SU-DHL-6 (cell line): ENCODE data around the gene ILDR2.

Experiments
- H2AFZ ChIP-seq: fragments of 200-600 bp; sonication (generic); 2 replicates; pipeline ENCODE4 v1.6.1; 2014; ENCODE audit warnings: low read depth, mild to moderate bottlenecking, moderate library complexity, mixed read lengths, antibody characterized with exemption, low read length; ENCODE audit not compliant: severe bottlenecking
- H3F3A ChIP-seq: fragments of 200-600 bp; shearing (Covaris generic); 2 replicates; pipeline ENCODE4 v1.6.0; 2016; ENCODE audit warnings: antibody characterized with exemption, mild to moderate bottlenecking; ENCODE audit not compliant: insufficient read depth
- H3K27ac ChIP-seq: fragments of 200-600 bp; sonication (generic); 2 replicates; pipeline ENCODE4 v1.5.1; 2016; ENCODE audit warnings: low read depth, mild to moderate bottlenecking, low read length, moderate library complexity, mixed read lengths
- H3K27me3 ChIP-seq: fragments of 200-600 bp; sonication (generic), shearing (Covaris generic); 2 replicates; pipeline ENCODE4 v1.6.0; 2014; ENCODE audit warnings: mild to moderate bottlenecking, low read length
- H3K36me3 ChIP-seq: fragments of 200-600 bp; sonication (generic); 2 replicates; pipeline ENCODE4 v1.6.1; 2014; ENCODE audit warnings: mild to moderate bottlenecking, low read length, mixed read lengths
- H3K4me2 ChIP-seq: fragments of 300-600, 200-600 bp; shearing (Covaris generic), sonication (generic); 2 replicates; pipeline ENCODE4 v1.6.0; 2014; ENCODE audit warnings: low read length, low read depth, mild to moderate bottlenecking; ENCODE audit not compliant: poor library complexity, severe bottlenecking
- H3K4me3 ChIP-seq: fragments of 200-600 bp; sonication (generic); 2 replicates; pipeline ENCODE4 v1.5.1; 2014; ENCODE audit warnings: antibody characterized with exemption, low read length, mild to moderate bottlenecking, mixed read lengths; ENCODE audit not compliant: insufficient read depth, poor library complexity, severe bottlenecking
- H3K79me2 ChIP-seq: fragments of 200-600 bp; sonication (generic); 2 replicates; pipeline ENCODE4 v1.6.1; 2014; ENCODE audit warnings: mild to moderate bottlenecking, low read length, moderate library complexity; ENCODE audit not compliant: insufficient read depth
- H3K9ac ChIP-seq: fragments of 200-600 bp; sonication (generic); 2 replicates; pipeline ENCODE4 v1.7.0; 2014; ENCODE audit warnings: mild to moderate bottlenecking, low read length
- H3K9me2 ChIP-seq: fragments of 200-600 bp; sonication (generic); replicated peaks from 2 replicates; pipeline ENCODE4 v1.6.1; 2014; ENCODE audit warnings: low read length; ENCODE audit not compliant: insufficient read depth
- H3K9me3 ChIP-seq: fragments of 200-600 bp; sonication (generic); 2 replicates; pipeline ENCODE4 v1.6.1; 2014; ENCODE audit warnings: low read length, mixed read lengths; ENCODE audit not compliant: insufficient read depth
- H4K20me1 ChIP-seq: fragments of 200-600 bp; sonication (generic); 2 replicates; pipeline ENCODE4 v1.6.1; 2014; ENCODE audit warnings: low read depth, mild to moderate bottlenecking, antibody characterized with exemption, low read length, moderate library complexity, mixed read lengths
- EZH2phosphoT487 ChIP-seq: fragments of 200-600 bp; sonication (generic), shearing (Covaris generic); conservative IDR thresholded peaks from 2 replicates; pipeline ENCODE4 v1.6.1; 2018; ENCODE audit warnings: mild to moderate bottlenecking, antibody characterized with exemption, low read length, moderate library complexity, mixed read lengths
- TF ChIP-seq, protein P1 (sequence below): fragments of 200-600 bp; sonication (generic); IDR thresholded peaks from one replicate; pipeline ENCODE4 v1.5.1; 2017; ENCODE audit warnings: antibody characterized with exemption, mild to moderate bottlenecking, low read length, moderate library complexity; ENCODE audit not compliant: insufficient read depth, poor library complexity, severe bottlenecking

Gene ILDR2

DNA sequence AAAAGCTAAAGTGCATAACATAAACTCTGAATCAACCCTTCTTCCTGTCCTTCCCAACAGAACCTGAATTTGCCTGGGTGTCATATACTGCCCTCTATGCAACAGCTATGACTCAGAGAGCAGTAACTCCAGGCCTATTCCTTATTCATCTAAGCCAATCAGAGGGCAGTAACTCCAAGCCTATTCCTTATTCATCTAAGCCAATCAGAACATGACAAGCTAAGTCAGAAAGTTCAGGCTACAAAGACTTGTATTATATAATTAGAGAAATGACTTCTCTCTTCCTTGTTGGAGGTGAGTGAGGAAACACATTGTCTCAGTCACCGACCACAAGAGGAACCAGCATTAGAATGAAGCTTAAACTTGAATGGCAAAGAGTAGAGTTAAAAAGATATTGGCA, 73.1 kb downstream of the ILDR2 start:
- Histone ChIP-seq H3K9me3 (no peaks in the 10 kb centered on the region), H3K27ac (no peak overlapping the region), H3F3A (no peaks in the 10 kb centered on the region), H3K4me2 (no peak overlapping the region), H2AFZ (no peak overlapping the region), H3K9me2 (no peaks in the 10 kb centered on the region), H3K36me3 (no peaks in the 10 kb centered on the region), H3K4me3 (no peak overlapping the region), H3K27me3 (no peaks in the 10 kb centered on the region), H4K20me1 (no peaks in the 10 kb centered on the region), H3K79me2 (no peaks in the 10 kb centered on the region), H3K9ac (no peak overlapping the region)
- TF ChIP-seq, protein P1, sequence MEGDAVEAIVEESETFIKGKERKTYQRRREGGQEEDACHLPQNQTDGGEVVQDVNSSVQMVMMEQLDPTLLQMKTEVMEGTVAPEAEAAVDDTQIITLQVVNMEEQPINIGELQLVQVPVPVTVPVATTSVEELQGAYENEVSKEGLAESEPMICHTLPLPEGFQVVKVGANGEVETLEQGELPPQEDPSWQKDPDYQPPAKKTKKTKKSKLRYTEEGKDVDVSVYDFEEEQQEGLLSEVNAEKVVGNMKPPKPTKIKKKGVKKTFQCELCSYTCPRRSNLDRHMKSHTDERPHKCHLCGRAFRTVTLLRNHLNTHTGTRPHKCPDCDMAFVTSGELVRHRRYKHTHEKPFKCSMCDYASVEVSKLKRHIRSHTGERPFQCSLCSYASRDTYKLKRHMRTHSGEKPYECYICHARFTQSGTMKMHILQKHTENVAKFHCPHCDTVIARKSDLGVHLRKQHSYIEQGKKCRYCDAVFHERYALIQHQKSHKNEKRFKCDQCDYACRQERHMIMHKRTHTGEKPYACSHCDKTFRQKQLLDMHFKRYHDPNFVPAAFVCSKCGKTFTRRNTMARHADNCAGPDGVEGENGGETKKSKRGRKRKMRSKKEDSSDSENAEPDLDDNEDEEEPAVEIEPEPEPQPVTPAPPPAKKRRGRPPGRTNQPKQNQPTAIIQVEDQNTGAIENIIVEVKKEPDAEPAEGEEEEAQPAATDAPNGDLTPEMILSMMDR: no peak
- TF ChIP-seq EZH2phosphoT487: no peak

DNA sequence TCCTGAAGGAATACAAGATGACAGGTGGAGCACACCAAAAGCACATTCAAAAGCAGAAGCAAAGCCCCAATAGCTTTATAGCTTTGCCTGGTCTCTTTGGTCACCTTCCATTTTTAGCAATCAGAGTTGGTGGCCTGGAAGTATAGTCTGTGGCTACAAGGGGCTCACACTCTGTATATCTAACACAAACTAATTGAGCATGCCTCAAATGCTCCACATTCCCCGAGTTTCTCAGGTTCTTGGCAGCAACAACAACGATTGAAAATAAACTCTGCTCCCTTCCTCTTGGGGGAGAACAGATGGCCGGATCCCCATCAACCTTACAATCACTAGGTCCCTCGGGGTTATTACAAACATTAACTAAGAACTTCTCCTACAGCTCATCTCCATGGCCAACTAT, 74.4 kb downstream of the ILDR2 start:
- no peaks in the 10 kb centered on the region for H3K9me2 ChIP-seq
- no peaks in the 10 kb centered on the region for H3F3A ChIP-seq
- no peaks in the 10 kb centered on the region for H3K9me3 ChIP-seq
- no peak overlapping the region for H3K27ac ChIP-seq
- TF ChIP-seq, protein P1: no peak
- no peak for TF ChIP-seq EZH2phosphoT487
- no peak overlapping the region for H3K4me2 ChIP-seq
- no peaks in the 10 kb centered on the region for H3K36me3 ChIP-seq
- H4K20me1 ChIP-seq: no peaks in the 10 kb centered on the region
- no peak overlapping the region for H3K4me3 ChIP-seq
- H3K9ac ChIP-seq: no peak overlapping the region
- no peak overlapping the region for H2AFZ ChIP-seq
- no peaks in the 10 kb centered on the region for H3K27me3 ChIP-seq
- no peaks in the 10 kb centered on the region for H3K79me2 ChIP-seq

DNA sequence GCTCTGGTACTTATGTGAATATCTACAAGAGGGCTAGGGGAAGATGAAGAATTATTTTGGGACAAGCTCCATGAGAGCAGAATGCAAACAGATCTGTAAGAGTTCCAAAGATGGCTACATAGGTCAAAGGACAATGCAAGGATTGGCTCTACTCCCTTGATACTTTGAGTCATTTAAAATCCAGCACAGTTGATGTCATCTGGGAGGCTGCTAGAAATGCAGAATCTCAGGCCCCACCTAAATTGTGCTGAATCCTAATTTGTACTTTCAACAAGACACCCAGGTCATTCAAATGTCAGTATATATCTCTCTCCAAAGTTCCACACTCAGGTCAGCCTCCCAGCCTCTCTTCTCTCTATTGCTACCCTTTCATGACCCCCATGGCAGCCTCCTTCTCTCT, 75.6 kb downstream of the ILDR2 start:
- Histone ChIP-seq H3K36me3 (no peaks in the 10 kb centered on the region), H2AFZ (no peak overlapping the region), H3K9ac (no peak overlapping the region), H3K27me3 (no peaks in the 10 kb centered on the region), H3F3A (no peaks in the 10 kb centered on the region), H4K20me1 (no peaks in the 10 kb centered on the region), H3K9me3 (no peaks in the 10 kb centered on the region), H3K4me3 (no peak overlapping the region), H3K4me2 (no peak overlapping the region), H3K79me2 (no peaks in the 10 kb centered on the region), H3K27ac (no peak overlapping the region), H3K9me2 (no peaks in the 10 kb centered on the region)
- TF ChIP-seq EZH2phosphoT487: no peak
- TF ChIP-seq, protein P1: no peak

DNA sequence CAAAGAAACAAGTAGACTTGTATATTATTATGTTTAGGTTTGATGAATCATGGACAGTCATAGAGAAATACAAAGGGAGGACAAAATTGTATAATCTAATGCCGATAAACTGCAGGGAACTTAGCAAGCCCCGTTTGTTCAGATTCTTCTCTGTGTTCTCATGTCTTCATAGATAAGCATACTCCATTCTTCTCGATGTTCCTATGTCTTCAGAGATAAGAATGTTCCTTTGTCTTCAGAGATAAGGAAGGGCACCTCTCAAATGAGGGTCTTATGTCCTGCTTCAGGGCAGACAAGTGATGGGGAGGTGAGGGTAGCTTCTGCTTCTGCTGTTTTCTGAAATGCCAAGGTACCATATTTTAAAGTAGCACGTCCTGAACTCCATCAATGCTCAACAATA, 79.6 kb downstream of the ILDR2 start:
- H3K4me3 ChIP-seq: no peak overlapping the region
- no peaks in the 10 kb centered on the region for H4K20me1 ChIP-seq
- no peaks in the 10 kb centered on the region for H3K79me2 ChIP-seq
- H3K4me2 ChIP-seq: no peak overlapping the region
- no peak overlapping the region for H2AFZ ChIP-seq
- 0 out of 2 replicates have a peak, but pooled peaks cover 2% of the 10 kb centered on the region for H3K27me3 ChIP-seq
- H3K9me3 ChIP-seq: no peaks in the 10 kb centered on the region
- no peaks in the 10 kb centered on the region for H3K9me2 ChIP-seq
- H3K9ac ChIP-seq: no peak overlapping the region
- no peaks in the 10 kb centered on the region for H3K36me3 ChIP-seq
- H3F3A ChIP-seq: no peaks in the 10 kb centered on the region
- H3K27ac ChIP-seq: no peak overlapping the region
- TF ChIP-seq, protein P1: no peak
- TF ChIP-seq EZH2phosphoT487: no peak
